ENCODE data around the gene ZIM2.

GRCh38 chr19:56748378-56748777, 92.1 kb downstream of the ZIM2 start:
- TF ChIP-seq GABPA (tag; conservative IDR thresholded peaks at IDR 0.05; ENCODE audit: low read depth): no peak
- TF ChIP-seq KDM1A (IDR thresholded peaks at IDR 0.05): no peak
- TF ChIP-seq CTCF (IDR thresholded peaks at IDR 0.05 in 2 of 3, conservative IDR thresholded peaks at IDR 0.05 in 1 of 3; ENCODE audit: insufficient read depth in 2 of 3, low read depth in 1 of 3, low read length in 3 of 3): peak in 2 of 3 experiments; percentile 21 to 29; a peak in 1 of 6 replicates
- TF ChIP-seq EZH2 (IDR thresholded peaks at IDR 0.05; ENCODE audit: borderline replicate concordance, low read depth, low read length): no peak
- TF ChIP-seq GTF2E2 (tag; IDR thresholded peaks at IDR 0.05): no peak
- TF ChIP-seq EP300 (IDR thresholded peaks at IDR 0.05; ENCODE audit: low read length): no peak
- no peak for TF ChIP-seq CBFB (CRISPR knock-in tag; IDR thresholded peaks at IDR 0.05)
- no peak for TF ChIP-seq PHF8 (IDR thresholded peaks at IDR 0.05; ENCODE audit: borderline replicate concordance, low read length)
